HepG2 (cell line): Measurements from ENCODE around the gene COX4I2.

Experiments used
- BHLHE40 ChIP-seq: IDR thresholded peaks from 2 replicates; pipeline ENCODE4 v1.6.1; 2011; ENCODE audit warnings: low read length, improper control_type of control experiment
- EZH2 ChIP-seq: conservative IDR thresholded peaks from 2 replicates; pipeline ENCODE4 v1.6.1; 2012; ENCODE audit warnings: mild to moderate bottlenecking, low read depth, low read length, moderate library complexity
- GATAD1 ChIP-seq: IDR thresholded peaks from 2 replicates; pipeline ENCODE4 v1.6.1; 2016; ENCODE audit warnings: missing genetic modification reagents, missing compliant biosample characterization
- JARID2 ChIP-seq: sonication (generic); formaldehyde crosslinking; IDR thresholded peaks from 2 replicates; pipeline ENCODE4 v1.8.1; 2023; ENCODE audit warnings: missing genetic modification reagents, inconsistent platforms; ENCODE audit not compliant: insufficient replicate concordance
- MXI1 ChIP-seq: IDR thresholded peaks from 3 replicates; pipeline ENCODE4 v1.6.1; 2012; ENCODE audit warnings: low read depth, low read length, inconsistent platforms, borderline replicate concordance
- NFATC3 ChIP-seq: sonication (generic); formaldehyde crosslinking; IDR thresholded peaks from 2 replicates; pipeline ENCODE4 v1.5.1; 2020; ENCODE audit warnings: mild to moderate bottlenecking, missing genetic modification reagents
- RFX3 ChIP-seq: IDR thresholded peaks from 2 replicates; pipeline ENCODE4 v1.6.1; 2016; ENCODE audit warnings: missing biosample characterization, missing genetic modification reagents
- ZBTB33 ChIP-seq: sonication (generic); formaldehyde crosslinking; IDR thresholded peaks from 2 replicates; pipeline ENCODE4 v1.4.0; 2020; ENCODE audit warnings: missing genetic modification reagents
- ZNF263 ChIP-seq: sonication (generic); formaldehyde crosslinking; IDR thresholded peaks from 2 replicates; pipeline ENCODE4 v1.4.0; 2020; ENCODE audit warnings: missing genetic modification reagents
- ZNF350 ChIP-seq: sonication (generic); formaldehyde crosslinking; IDR thresholded peaks from 2 replicates; pipeline ENCODE4 v1.4.0; 2020; ENCODE audit warnings: mild to moderate bottlenecking, low read depth, missing genetic modification reagents, borderline replicate concordance
- ZNF484 ChIP-seq: sonication (generic); formaldehyde crosslinking; IDR thresholded peaks from 2 replicates; pipeline ENCODE4 v1.5.1; 2020; ENCODE audit warnings: mild to moderate bottlenecking, low read depth, missing genetic modification reagents, borderline replicate concordance
- ZNF747 ChIP-seq: sonication (generic); formaldehyde crosslinking; IDR thresholded peaks from 2 replicates; pipeline ENCODE4 v1.8.1; 2023; ENCODE audit warnings: missing genetic modification reagents, mild to moderate bottlenecking, borderline replicate concordance

GRCh38 chr20:31603822-31604566, 33.7 kb upstream of the COX4I2 start:
- TF ChIP-seq RFX3 (peak; percentile 99), ZNF350 (CRISPR knock-in tag) (peak; percentile 92), ZNF484 (CRISPR knock-in tag) (no peak; the same call in 1 of the 2 replicates), GATAD1 (CRISPR knock-in tag) (peak; percentile 60), BHLHE40 (peak; percentile 84), ZBTB33 (CRISPR knock-in tag) (peak; percentile 59; the same call in 1 of the 2 replicates), ZNF263 (peak; percentile 84), ZNF747 (CRISPR knock-in tag) (peak; percentile 99), MXI1 (peak; percentile 98), NFATC3 (0 out of 2 replicates have a peak, but pooled peaks have one; percentile 15), JARID2 (CRISPR knock-in tag) (no peak), EZH2 (no peak)
